Loucy (cell line): ENCODE measurements around the gene TOM1L2.

Source experiments
- H2AFZ ChIP-seq: fragments of 200-600 bp; sonication (generic); 2 replicates; pipeline ENCODE4 v1.6.0; 2016; ENCODE audit warnings: antibody characterized with exemption, mild to moderate bottlenecking, low read length, moderate library complexity
- H3F3A ChIP-seq: fragments of 200-600 bp; 2 replicates; pipeline ENCODE4 v1.6.0; 2016; ENCODE audit warnings: antibody characterized with exemption, low read depth, mild to moderate bottlenecking
- H3K27me3 ChIP-seq: fragments of 200-600 bp; sonication (generic); 2 replicates; pipeline ENCODE4 v1.6.1; 2014; ENCODE audit warnings: low read length, mild to moderate bottlenecking; ENCODE audit not compliant: insufficient read depth, poor library complexity, severe bottlenecking
- H3K36me3 ChIP-seq: fragments of 200-600 bp; sonication (generic); 2 replicates; pipeline ENCODE4 v1.6.1; 2016; ENCODE audit warnings: low read length; ENCODE audit not compliant: insufficient read depth
- H3K4me1 ChIP-seq: fragments of 200-600 bp; sonication (generic); 2 replicates; pipeline ENCODE4 v1.5.1; 2014; ENCODE audit warnings: low read length, mild to moderate bottlenecking; ENCODE audit not compliant: insufficient read depth, poor library complexity, severe bottlenecking
- H3K4me2 ChIP-seq: fragments of 200-600 bp; sonication (generic); 2 replicates; pipeline ENCODE4 v1.6.0; 2014; ENCODE audit warnings: antibody characterized with exemption, low read length, low read depth, mild to moderate bottlenecking; ENCODE audit not compliant: poor library complexity, severe bottlenecking
- H3K4me3 ChIP-seq: fragments of 200-600 bp; sonication (generic); 2 replicates; pipeline ENCODE4 v1.5.1; 2014; ENCODE audit warnings: low read length, mild to moderate bottlenecking, mixed read lengths; ENCODE audit not compliant: poor library complexity, severe bottlenecking
- H3K79me2 ChIP-seq: fragments of 200-600 bp; sonication (generic); 2 replicates; pipeline ENCODE4 v1.6.1; 2014; ENCODE audit warnings: low read length; ENCODE audit not compliant: insufficient read depth
- H3K9ac ChIP-seq: fragments of 200-600 bp; sonication (generic); 2 replicates; pipeline ENCODE4 v1.6.0; 2014; ENCODE audit warnings: mild to moderate bottlenecking, low read depth, low read length, moderate library complexity; ENCODE audit not compliant: poor library complexity, severe bottlenecking
- H3K9me2 ChIP-seq: fragments of 200-600 bp; sonication (generic); replicated peaks from 2 replicates; pipeline ENCODE4 v1.6.1; 2016; ENCODE audit warnings: low read depth, low read length, mixed read lengths
- H3K9me3 ChIP-seq: fragments of 200-600 bp; sonication (generic); 2 replicates; pipeline ENCODE4 v1.6.1; 2014; ENCODE audit warnings: mild to moderate bottlenecking, antibody characterized with exemption, low read length, low read depth; ENCODE audit not compliant: insufficient read depth
- H4K20me1 ChIP-seq: fragments of 200-600 bp; sonication (generic); 2 replicates; pipeline ENCODE4 v1.6.0; 2014; ENCODE audit warnings: antibody characterized with exemption, low read length, mild to moderate bottlenecking; ENCODE audit not compliant: insufficient read depth, poor library complexity, severe bottlenecking
- CTCF ChIP-seq: fragments of 200-600 bp; sonication (generic); conservative IDR thresholded peaks from 2 replicates; pipeline ENCODE4 v1.5.1; 2014; ENCODE audit warnings: mild to moderate bottlenecking, antibody characterized with exemption, low read length
- EZH2phosphoT487 ChIP-seq: fragments of 200-600 bp; IDR thresholded peaks from 2 replicates; pipeline ENCODE4 v1.6.1; 2018; ENCODE audit warnings: antibody characterized with exemption, mild to moderate bottlenecking, moderate library complexity, borderline replicate concordance

Gene TOM1L2

GRCh38 chr17:17982801-17983200 is 10.6 kb upstream of the TOM1L2 start:
- no peak overlapping the region for H3K4me2 ChIP-seq
- H4K20me1 ChIP-seq: no peaks in the 10 kb centered on the region
- no peaks in the 10 kb centered on the region for H3K79me2 ChIP-seq
- no peaks in the 10 kb centered on the region for H3K36me3 ChIP-seq
- no peak overlapping the region for H2AFZ ChIP-seq
- TF ChIP-seq EZH2phosphoT487 (no peak), CTCF (no peak)
- H3K9me3 ChIP-seq: no peaks in the 10 kb centered on the region
- no peaks in the 10 kb centered on the region for H3K27me3 ChIP-seq
- no peak overlapping the region for H3K4me3 ChIP-seq
- no peaks in the 10 kb centered on the region for H3F3A ChIP-seq
- no peaks in the 10 kb centered on the region for H3K9me2 ChIP-seq
- no peaks in the 10 kb centered on the region for H3K4me1 ChIP-seq
- no peak overlapping the region for H3K9ac ChIP-seq

DNA sequence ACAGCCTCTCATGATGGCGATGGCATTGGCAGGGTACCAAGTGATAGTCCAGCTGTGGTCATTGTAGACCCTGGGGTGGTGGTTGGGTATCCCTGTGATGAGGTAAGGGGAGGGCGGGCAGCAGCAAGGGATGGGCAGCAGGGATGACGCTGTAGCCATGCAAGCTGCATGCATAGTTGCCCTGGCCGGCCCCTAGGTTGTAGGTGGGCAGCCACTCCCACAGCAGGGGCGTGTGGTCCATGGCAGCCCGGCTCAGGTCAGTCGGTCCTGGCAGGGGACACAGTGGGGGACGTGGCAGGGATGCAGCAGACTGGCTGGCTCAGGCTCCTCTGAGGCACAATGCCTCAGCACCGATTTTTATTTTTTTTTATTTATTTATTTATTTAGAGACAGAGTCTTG is 9.1 kb upstream of the TOM1L2 start:
- Histone ChIP-seq H4K20me1 (no peaks in the 10 kb centered on the region), H3K9ac (no peak overlapping the region), H3K4me2 (no peak overlapping the region), H3K4me3 (no peak overlapping the region), H2AFZ (no peak overlapping the region), H3K36me3 (no peaks in the 10 kb centered on the region), H3K9me3 (no peaks in the 10 kb centered on the region), H3K27me3 (no peaks in the 10 kb centered on the region), H3K9me2 (no peaks in the 10 kb centered on the region), H3K4me1 (no peaks in the 10 kb centered on the region), H3F3A (no peaks in the 10 kb centered on the region), H3K79me2 (no peaks in the 10 kb centered on the region)
- no peak for TF ChIP-seq CTCF
- TF ChIP-seq EZH2phosphoT487: no peak

DNA sequence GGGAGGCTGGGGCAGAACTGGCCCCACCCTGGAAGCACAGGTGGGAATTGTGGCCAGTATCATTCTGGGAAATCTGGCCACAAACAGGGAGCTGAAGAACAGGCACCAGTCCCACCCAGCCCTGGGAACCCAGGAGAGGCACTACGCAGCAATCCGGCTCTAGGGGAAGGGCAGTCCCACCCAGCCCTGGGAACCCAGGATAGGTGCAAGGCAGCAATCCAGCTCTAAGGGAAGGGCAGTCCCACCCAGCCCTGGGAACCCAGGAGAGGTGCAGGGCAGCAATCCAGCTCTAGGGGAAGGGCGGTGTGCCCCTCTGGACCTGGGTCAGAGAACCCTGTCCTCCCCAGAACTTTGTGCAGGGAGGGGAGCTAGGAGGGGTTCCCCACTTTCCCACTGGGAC is 7.6 kb upstream of the TOM1L2 start:
- no peak overlapping the region for H3K4me2 ChIP-seq
- no peaks in the 10 kb centered on the region for H3F3A ChIP-seq
- no peaks in the 10 kb centered on the region for H3K79me2 ChIP-seq
- TF ChIP-seq CTCF: no peak
- TF ChIP-seq EZH2phosphoT487: no peak
- no peaks in the 10 kb centered on the region for H4K20me1 ChIP-seq
- H3K4me1 ChIP-seq: no peaks in the 10 kb centered on the region
- H2AFZ ChIP-seq: no peak overlapping the region
- no peak overlapping the region for H3K4me3 ChIP-seq
- no peak overlapping the region for H3K9ac ChIP-seq
- H3K9me2 ChIP-seq: no peaks in the 10 kb centered on the region
- no peaks in the 10 kb centered on the region for H3K9me3 ChIP-seq
- no peaks in the 10 kb centered on the region for H3K36me3 ChIP-seq
- no peaks in the 10 kb centered on the region for H3K27me3 ChIP-seq
